ENCODE measurements around the gene GBF1.

Gene GBF1

DNA sequence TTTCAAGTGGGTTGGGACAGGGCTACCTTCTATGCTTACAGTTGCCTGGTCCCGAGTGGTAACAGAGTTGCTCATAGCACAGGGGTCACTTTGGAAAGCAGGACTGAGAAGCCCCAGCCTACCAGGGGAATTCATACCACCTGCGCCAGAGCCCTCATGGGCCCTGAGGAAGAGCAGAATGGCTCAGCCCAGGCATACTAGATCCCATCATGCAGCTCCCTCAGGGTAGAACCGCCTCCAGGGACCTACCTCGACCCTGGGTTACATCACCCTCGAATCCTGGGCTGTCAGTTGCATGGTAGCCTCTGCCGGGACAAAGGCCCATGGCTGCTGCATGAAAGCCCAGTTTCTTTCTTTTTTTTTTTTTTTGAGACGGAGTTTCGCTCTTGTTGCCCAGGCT is 184.1 kb downstream of the GBF1 start:
- Histone ChIP-seq H3K4me1 (peaks cover 4% of the 10 kb centered on the region), H3K9ac (no peak overlapping the region), H3K9me3 (ENCODE audit: control insufficient read depth, low read length) (no peaks in the 10 kb centered on the region)

DNA sequence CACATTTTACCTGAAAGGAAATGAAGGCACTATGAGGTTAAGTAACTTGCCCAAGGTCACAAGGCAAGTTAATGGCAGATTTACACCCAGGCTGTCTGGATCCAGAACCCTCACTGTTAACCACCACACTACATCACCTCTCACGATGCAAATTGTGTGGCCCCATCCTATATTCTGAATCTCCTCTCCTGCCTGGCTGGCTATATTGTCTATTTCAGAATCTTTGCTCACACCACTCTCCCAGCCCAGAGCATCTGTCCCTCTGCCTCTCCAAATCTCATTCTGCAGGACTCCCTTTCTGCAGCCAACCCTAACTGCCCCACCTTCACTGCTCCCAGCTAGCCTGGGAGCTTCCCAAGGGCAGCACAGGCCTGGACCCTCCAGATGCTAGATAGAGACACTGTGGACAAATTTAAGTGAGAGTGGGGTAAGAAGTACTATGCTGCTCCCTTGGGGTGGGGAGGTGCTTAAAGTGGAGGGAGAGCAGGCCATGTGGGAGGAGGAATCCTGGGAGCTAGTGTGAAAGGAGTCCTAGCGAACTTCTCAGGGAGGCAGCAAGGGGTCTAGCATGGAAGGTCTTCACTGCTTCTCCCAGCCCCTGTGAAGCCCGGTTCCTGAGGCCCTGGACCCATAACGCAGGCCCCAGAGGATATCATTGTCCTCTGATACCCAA is 186.3 kb downstream of the GBF1 start:
- Histone ChIP-seq H3K4me3 (ENCODE audit: low read depth, low read length) (peak overlapping the region; percentile 92), H3K27ac (peak overlapping the region; percentile 69), H3K4me1 (peaks cover 4% of the 10 kb centered on the region), H3K9me3 (ENCODE audit: control insufficient read depth, low read length) (no peaks in the 10 kb centered on the region), H3K36me3 (ENCODE audit: control insufficient read depth, insufficient read depth, low read length) (no peaks in the 10 kb centered on the region), H3K4me2 (ENCODE audit: low read length) (peak overlapping the region; percentile 90), H3K9ac (peak overlapping the region; percentile 91), H3K79me2 (peaks cover 32% of the 10 kb centered on the region), H2AFZ (peak overlapping the region; percentile 94), H3K27me3 (ENCODE audit: control insufficient read depth, insufficient read depth, low read length) (no peaks in the 10 kb centered on the region)
- TF ChIP-seq, protein P1, sequence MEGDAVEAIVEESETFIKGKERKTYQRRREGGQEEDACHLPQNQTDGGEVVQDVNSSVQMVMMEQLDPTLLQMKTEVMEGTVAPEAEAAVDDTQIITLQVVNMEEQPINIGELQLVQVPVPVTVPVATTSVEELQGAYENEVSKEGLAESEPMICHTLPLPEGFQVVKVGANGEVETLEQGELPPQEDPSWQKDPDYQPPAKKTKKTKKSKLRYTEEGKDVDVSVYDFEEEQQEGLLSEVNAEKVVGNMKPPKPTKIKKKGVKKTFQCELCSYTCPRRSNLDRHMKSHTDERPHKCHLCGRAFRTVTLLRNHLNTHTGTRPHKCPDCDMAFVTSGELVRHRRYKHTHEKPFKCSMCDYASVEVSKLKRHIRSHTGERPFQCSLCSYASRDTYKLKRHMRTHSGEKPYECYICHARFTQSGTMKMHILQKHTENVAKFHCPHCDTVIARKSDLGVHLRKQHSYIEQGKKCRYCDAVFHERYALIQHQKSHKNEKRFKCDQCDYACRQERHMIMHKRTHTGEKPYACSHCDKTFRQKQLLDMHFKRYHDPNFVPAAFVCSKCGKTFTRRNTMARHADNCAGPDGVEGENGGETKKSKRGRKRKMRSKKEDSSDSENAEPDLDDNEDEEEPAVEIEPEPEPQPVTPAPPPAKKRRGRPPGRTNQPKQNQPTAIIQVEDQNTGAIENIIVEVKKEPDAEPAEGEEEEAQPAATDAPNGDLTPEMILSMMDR (IDR thresholded peaks at IDR 0.05) = no peak

More for the DNA sequence above, 184.1 kb downstream of the GBF1 start:
- TF ChIP-seq, protein P1 (IDR thresholded peaks at IDR 0.05) = no peak
- Histone ChIP-seq H3K4me3 (ENCODE audit: low read depth, low read length) (no peak overlapping the region), H3K27me3 (ENCODE audit: control insufficient read depth, insufficient read depth, low read length) (no peaks in the 10 kb centered on the region), H3K79me2 (peaks cover 38% of the 10 kb centered on the region), H3K4me2 (ENCODE audit: low read length) (no peak overlapping the region), H3K36me3 (ENCODE audit: control insufficient read depth, insufficient read depth, low read length) (no peaks in the 10 kb centered on the region), H3K27ac (no peak overlapping the region), H2AFZ (no peak overlapping the region)
